Measurements from ENCODE around the gene ROBO1.
"Not testable (repeated sequence)": the region's sequence is repeated elsewhere in the genome, so short reads cannot be mapped to it uniquely, and the experiment has no call there.

ROBO1 gene

DNA sequence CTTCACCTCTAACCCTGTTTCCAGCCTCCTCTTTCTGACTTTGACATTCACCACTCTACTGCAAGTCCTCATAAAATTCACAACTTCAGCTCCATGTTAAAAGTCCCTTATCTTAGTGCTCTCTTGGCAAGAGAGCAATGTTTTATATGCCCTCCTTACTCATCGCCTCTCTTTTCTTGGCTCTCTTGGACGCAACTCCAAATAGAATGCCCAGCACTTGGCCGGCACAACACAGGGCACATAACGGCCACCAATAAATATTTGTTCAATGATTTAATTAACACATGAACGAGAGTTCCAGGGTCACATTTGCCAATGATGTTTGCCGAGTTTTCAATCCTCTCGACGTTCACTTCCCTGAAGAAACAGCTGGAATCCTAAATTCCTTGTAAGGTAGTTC, 401.4 kb downstream of the ROBO1 start:
- DNase-seq, result no peak

DNA sequence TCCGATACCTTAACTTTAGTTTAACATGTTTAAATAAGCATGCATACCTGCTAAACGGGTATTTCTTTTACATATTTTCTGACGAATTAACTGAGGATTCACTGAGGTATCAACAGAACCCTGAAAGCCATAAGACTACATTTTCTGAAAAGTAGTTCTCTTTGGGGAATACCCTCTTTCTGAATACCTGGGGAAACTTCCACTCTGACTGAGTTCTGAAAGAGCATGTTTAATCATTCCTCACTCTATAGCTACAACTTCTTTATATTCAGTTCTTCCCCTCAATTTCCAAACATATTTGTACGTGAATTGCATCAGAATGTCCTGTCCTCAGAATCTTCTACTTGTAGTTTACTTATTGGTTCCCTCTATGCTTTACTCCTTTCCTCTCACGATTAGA, 403.0 kb downstream of the ROBO1 start:
- no peak for DNase-seq

DNA sequence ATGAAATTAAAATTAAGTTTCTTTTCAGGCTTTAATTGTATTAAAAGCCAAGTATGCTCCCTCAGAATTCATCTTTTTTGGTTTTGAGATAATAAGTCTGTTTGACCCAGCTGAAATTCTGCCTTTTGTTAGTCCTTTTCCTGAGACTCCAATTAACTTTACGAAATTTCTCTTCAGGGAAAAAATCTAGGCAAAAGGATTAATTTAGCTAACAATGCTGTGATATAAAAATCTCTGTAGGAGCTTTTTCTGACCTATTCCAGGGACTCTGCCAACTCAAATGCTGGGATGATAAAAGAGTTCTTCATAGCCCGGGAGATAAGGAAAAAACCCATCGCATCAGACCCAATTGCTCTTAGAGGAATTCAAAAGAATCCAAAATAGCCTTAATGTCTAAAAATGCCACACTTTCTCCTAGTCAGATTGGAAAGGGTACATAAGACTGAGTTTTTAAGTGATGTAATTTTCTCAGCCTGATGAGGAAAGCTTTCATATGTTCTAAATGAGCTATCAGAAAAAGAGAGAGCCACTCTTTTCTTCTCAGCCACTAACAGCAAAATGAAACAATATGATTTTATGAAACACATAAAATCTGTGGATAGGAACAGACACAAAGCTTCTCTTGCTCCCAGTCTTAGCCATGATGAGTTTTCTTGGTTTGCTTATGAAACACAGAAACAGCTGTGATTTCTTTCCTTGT, 405.1 kb downstream of the ROBO1 start:
- DNase-seq, result no peak

DNA sequence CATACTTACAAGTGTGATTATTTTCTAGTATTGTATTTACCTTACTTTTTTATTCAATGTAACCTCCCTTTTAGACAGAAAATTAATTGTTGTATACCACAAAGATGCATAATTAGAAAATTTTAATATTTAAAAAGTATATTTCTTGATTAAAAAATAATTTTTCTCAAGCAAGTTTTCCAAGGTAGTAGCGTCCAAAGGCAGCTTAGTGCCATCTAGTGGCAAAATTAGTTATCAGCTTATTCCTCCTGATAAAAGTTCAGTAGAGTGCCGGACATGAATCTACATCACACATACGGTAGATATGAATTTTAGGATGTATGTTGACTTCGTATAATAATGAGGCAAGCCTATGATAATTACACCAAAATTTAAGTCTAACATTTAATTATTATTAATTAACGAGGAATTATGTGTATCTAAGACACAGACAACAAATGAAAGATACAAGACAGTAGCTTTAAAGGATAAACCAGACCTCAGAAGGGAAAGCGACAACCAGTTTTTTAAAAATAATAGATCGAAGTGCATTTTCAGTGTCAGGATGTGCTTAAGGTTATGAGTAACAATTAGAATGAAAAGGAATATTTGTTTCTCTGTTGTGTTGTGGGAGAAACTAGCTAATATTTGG, 405.9 kb downstream of the ROBO1 start:
- DNase-seq, result no peak

DNA sequence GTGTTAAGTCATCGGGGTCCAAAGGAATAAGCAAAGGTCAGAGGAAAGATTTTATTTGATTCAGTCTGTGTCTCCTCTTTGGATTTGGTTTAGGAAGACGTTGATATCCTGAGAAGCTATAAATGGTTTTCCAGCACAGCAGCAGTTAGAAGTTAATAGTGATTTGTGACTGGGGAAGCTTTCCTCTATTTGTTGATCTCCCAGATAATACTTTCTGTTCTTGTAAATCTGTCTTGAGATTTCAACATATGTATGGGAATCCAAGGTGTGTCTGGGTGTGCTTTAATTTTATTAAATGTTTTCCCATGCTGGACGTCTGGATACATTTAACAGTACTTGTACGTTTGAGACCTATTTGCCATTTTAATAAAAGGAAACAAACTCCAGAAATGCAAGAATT, 409.5 kb downstream of the ROBO1 start:
- DNase-seq, result no peak

DNA sequence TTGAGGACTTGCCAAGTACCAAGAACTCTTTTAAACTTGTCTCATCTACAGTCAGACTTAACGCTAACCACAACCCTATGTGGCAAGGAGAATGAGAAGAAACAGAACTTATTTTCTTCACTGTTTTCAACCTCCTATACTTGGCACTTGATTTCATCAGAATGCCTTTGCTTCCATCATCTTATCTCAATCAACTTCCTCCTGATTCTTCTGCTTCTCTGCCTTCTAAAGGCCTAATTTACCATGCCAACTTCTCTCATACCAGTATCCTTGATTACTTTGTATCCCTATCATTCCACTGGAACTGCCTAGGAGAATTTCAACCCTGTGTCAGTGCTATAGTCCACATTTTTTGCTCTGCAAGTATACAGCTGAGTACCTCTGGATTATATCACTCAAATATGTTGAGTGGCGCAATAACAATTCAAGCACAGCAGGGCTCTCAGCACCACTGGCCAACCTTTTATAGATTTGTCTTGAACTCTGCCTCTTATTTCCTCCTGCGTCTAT, 413.6 kb downstream of the ROBO1 start:
- no peak for DNase-seq

DNA sequence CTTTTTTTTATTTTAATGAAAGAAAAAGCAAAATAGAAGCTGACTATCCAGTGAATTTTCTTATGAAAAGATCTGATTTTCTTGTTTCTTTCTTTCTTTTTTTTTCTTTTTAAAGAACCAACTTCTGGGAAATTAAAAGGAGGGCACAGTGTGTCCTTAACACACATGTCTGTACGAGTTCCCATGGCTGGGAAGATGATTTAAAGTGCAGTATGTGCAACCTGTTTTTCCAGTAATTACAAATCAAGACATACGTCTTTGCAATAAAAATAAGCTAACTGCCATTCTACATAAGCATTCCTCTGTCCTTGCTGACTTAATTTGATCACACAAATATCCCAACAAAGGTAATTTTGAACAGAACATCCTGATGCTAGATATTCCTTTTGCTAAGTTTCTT, 416.1 kb downstream of the ROBO1 start:
- DNase-seq, result no peak

DNA sequence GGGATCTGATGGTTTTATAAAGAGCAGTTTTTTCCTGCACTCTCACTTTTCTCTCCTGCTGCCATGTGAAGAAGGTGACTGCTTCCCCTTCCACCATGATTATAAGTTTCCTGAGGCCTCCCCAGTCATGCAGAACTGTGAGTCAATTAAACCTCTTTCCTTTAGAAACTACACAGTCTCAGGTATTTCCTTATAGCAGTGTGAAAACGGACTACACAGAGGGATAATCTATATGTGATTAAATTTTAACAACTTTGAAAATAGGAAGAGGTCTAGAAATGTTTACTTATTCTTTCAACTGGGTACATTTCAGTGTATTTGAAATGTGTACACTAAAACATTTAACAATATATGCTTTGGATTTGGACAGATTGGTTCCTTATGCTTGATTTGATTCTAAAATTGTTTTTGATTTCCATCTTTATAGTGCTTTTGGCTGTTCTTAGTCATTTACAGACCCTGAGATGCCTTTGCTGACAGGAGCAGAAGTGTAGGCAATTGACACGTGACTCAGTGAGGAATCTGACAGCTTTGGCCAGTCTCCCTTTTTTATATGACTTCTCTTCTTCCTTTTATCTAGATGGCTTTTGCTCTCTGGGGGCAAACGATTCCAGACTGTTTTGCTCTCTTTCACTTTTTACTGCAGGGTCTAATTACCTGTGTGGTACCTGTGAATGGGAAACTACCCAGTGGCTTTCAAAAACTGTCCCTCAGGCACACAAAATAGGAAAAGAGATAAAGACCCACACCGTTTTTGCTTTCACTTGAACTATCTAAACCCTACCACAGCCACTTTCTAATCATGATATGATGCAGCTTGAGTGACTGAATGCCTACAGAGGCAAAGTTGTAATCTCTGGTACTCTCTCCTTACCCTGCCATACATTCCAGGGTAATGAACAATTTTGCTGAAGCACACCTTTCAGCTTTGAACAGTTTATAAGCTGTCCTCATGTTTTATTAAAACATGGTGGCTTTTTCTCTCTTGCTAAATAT, 422.6 kb downstream of the ROBO1 start:
- no peak for DNase-seq

DNA sequence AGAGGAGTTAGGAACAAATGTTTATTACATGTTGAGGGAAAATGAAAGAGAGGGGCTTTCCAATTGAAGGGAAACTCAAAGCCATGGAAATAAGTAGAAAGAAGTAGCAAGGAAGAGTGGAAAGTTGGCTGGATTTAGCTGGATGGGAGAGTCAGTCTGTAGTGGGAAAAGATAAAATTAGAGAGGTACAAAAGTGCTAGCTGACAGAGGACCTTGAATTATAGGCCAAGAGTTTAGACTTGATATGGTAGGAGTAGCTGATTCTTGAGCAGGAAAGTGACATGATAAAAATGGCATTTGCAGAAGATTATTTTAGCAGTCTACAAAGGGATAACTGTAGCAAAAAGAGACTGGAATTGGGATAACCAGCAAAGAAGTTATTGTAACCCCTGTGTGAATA, 425.8 kb downstream of the ROBO1 start:
- no peak for DNase-seq

DNA sequence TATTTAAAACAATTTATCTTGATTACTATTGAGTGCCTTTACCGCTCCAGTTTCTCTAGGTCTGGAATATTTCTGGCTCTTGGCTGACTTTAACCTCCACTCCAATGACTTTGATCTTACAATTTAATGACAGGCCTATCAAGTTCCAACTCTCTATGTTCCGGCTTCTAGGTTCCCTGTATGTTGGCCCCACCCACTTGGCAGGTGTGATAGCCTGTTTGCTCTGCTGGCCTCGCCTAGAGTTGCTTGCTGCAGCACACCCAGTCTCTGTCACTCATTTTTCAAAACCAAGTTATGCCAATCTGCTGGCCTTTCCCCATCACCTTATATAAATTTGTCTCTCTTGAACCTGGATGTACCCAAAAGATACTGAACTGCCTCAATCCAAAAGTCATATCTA, 428.0 kb downstream of the ROBO1 start:
- no peak for DNase-seq

DNA sequence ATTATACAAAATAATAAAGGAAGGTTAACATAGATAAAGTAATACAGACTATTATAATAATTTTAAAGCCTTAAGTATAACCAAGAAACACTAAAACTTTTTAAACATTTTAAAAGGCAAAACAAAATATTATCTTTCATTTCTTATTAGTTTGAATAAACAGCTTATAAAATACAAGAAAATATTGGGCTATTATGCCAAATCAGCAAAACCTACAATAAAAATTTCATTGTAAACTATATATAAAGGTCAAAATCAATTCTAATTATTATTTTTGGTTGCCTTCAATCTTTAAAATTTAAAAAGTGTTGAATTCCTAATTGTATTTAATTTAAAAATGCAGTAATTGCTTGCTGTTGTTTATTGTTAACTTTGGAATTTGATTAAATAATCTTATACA, 430.0 kb downstream of the ROBO1 start:
- no peak for DNase-seq

DNA sequence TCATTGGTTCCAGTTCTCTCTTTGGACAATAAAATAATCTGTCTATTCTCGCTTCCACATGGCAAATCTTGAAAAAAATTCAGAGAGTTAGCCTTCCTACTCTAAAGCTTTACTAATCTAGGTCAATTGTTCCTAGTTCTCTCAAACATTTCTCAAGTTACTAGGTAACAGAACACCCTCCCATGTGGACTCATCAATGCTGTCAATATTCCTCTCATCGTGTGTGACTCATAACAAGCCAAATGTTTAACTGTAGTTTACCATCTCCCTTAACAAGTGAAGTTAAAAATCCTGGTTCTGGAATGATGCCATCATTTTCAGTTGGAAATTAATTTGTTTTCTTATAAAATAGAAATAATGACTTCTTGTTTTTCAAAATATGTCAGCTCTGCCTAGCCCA, 438.6 kb downstream of the ROBO1 start:
- no peak for DNase-seq

DNA sequence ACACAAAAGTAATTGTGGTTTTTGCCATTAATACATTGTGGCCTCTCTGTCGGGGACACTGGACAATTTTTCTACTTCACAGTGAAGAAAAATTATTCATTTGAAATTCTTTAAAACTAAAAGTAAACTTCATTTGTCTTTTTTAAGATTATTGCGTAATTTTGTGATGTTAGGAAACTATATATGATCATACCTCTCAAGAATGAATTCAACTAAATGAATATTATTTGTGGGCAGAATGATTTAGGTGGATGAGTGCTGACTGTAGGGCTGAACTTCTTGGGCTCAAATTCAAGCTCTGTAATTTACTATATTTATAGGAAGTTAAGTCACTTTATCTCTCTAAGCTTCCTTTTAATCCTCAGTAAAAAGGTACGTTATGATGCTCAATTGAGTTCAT, 441.2 kb downstream of the ROBO1 start:
- no peak for DNase-seq

DNA sequence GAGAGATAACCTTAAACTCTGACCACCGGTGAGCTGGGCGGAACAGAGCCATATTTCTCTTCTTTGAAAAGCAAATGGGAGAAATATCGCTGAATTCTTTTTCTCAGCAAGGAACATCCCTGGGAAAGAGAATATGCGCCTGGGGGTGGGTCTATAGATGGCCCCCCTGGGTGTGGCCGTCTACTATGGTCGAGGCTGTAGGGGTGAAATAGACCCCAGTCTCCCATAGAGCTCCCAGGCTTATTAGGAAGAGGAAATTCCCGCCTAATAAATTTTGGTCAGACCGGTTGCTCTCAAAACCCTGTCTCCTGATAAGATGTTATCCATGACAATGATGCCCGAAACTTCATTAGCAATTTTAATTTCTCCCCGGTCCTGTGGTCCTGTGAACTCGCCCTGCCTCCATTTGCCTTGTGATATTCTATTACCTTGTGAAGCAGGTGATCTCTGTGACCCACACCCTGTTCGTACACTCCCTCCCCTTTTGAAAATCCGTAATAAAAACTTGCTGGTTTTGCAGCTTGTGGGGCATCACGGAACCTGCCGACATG, 441.9 kb downstream of the ROBO1 start:
- DNase-seq, result not testable (repeated sequence)

DNA sequence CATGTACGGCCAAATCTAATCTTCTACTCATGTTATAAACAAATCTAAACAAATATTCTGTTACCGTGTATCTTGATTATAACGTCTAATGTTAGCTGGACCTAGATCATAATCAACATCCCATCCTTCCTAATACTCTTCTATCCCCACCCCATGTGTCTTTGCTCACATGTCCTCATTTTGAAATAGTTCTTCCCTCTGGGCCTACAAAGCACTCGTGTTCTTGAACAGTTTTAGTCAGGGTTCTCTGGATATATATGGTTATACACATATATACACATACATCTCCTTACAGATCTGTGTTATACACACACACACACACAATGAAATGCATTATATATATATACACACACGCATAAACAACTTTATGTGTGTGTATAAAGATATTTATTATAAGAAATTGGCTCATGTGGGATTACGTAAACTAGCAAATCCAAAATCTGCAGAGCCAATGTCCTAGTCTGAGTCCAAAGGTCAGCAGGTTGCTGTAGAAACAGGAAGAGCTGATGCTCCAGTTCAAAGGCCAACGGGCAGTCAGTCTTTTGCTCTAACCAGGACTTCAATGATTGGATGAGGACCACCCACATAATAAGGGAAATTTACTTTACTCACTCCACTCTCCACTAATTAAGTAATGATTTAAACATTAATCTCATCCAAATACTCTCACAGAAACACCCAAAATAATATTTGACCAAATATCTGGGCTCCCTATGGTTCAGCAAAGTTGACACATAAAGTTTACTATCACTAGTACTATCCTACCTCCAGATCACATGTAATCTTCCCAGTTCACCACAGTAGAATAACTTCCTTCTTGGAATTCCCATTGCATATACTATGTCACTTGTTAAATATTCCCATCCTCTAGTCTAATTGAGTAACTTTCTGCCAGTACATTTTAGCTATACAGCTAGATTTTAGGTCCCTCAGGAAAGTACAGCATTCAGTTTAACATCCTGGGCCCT, 450.0 kb downstream of the ROBO1 start:
- DNase-seq, result no peak

DNA sequence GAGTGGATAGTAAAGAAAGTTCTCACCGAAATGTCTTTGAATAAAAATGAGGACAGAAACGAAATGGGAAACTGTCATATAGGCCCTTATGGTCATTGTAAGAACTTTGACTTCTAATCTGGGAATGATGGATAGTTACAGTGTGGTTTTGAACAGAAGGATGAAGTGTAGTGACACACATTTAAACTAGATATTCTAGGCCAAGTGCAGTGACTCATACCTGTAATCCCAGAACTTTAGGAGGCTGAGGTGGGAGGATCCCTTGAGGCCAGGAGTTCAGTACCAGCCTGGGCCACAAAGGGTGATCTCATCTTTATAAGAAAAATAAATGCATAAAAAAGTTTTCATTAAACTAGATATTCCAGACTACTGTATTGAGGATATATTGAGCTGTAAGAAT, 452.8 kb downstream of the ROBO1 start:
- DNase-seq, result no peak

DNA sequence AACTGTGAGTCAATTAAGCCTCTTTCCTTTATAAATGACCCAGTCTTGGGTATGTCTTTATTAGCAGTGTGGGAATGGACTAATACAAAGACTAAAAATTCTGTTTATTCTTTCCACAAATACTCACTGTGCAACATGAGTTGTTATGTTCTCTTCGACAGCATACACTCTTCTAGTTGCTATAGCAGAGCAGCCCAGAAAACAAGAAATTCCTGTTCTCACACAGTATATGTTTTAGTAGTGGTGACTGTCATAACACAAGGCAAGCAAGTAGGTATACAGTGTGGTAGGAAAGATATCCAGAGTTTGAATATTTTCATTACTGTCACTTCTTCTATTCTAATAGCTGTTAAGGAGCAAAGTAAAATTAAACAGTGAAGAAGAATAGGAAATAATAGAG, 453.3 kb downstream of the ROBO1 start:
- DNase-seq, result no peak

DNA sequence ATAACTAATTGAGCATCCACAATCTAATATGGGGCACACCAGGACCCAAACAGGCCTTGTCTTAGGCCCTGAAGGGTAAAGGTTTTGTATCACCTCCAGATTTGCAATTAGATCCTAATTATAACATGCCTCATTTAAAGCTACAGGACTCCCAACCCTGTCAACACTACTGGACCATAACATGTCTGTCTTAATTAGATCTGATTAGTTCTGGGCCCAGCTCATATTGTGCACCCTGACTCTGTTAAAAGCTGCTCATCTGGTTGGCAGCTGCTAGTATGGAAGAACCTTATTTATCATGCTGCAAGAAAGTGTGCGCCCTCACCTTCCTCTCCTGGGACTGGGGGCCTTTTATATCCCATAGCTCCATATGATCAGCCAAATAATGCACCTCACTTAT, 457.8 kb downstream of the ROBO1 start:
- no peak for DNase-seq

DNA sequence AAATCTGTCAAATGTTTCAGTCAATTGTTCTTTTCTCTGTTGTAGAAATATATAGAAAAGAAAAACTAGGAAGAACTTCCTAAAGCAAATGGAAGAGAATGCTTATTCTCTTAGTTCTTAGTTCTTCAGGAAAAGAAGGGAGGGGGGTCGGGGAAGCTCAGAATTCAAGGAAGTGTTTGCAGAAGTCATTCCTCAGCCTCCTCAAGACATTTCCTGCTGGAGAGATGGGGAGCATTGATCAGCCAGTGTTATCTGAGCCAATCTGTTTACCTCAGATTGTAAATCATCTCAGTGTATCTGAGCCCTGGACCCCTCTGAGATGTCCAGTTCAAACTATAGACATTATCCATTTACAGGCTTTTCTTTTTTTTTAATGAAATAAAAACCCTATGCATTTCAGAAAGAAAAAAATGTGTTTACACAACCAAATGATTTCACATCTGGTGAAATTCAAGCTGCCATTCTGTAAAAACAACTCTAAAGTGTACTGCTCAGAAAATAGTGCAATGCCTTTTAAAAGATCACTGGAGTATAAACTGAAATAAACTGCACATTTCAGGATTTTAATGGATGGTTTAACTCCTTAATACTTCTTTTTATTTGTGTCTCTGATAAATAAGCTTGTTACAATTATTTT, 460.7 kb downstream of the ROBO1 start:
- no peak for DNase-seq

DNA sequence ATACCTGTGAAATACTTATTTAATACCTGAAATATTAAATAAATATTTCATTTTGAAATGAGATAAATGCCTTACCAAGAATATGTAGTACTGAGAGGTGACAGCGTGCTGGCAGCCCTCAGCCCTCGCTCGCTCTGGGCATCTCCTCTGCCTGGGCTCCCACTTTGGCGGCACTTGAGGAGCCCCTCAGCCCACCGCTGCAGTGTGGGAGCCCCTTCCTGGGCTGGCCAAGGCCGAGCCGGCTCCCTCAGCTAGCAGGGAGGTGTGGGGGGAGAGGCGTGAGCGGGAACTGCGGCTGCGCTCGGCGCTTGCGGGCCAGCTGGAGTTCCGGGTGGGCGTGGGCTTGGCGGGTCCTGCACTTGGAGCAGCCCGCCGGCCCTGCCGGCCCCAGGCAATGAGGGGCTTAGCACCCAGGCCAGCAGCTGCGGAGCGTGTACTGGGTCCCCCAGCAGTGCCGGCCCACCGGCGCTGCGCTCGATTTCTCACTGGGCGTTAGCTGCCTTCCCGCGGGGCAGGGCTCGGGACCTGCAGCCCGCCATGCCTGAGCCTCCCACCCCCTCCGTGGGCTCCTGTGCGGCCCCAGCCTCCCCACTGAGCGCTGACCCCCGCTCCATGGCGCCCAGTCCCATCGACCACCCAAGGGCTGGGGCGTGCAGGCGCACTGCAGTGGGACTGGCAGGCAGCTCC, 467.7 kb downstream of the ROBO1 start:
- DNase-seq, result not testable (repeated sequence)
